HG02970 (cell line): ENCODE data around the gene MPP2.
"Not testable (repeated sequence)": the region's sequence is repeated elsewhere in the genome, so short reads cannot be mapped to it uniquely, and the experiment has no call there.

Source experiments
- ATAC-seq: cut with Tn5 transposase; IDR thresholded peaks from one replicate; pipeline ENCODE4 v1.9.1; 2021; ENCODE audit warnings: mild to moderate bottlenecking, moderate library complexity, moderate number of reproducible peaks; ENCODE audit not compliant: unreplicated experiment, low FRiP score

MPP2 gene

GRCh38 chr17:43932357-43932756 is 25.0 kb upstream of the MPP2 start:
- ATAC-seq, result no peak

- ATAC-seq, result no peak
These were observed 23.8 kb upstream of the MPP2 start for GRCh38 chr17:43931062-43931571.

DNA sequence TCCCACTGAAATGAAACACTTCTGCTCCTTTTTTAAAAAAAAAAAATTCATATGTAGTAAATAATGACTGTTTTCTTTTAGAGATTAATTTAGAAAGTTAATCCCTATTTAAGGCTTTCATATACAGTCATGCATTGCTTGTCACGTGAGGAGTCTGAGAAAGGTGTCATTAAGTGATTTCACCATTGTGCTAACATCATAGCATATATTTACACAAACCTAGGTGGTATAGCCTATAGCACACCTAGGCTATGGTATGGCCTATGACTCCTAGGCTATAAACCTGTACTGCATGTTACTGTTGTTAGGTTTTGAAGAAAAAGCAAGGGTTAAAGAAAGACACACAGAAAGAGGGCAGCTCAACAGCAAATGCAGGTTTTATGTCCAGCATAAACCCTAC is 21.3 kb upstream of the MPP2 start:
- no peak for ATAC-seq

DNA sequence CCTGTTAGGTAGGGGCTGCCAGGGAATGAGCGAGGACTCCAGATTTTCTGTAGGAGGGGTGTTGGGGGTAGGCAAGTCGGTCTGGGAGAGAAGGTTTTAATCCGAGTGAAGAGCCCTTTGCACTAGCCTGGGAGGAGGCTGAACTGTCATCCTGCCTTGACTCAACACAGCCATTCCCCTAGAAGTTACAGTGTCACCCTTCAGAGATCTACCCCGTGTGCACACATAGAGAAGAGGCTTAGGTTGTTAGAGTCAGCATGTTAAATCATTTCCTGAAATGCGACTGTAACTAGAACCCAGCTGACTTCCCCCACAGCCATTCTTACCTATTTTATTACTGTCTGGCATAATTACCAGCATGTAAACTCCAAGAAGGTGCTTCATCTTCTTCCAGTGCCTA is 20.6 kb upstream of the MPP2 start:
- not testable (repeated sequence) for ATAC-seq

GRCh38 chr17:43927060-43927864 is 19.9 kb upstream of the MPP2 start:
- ATAC-seq, result no peak

DNA sequence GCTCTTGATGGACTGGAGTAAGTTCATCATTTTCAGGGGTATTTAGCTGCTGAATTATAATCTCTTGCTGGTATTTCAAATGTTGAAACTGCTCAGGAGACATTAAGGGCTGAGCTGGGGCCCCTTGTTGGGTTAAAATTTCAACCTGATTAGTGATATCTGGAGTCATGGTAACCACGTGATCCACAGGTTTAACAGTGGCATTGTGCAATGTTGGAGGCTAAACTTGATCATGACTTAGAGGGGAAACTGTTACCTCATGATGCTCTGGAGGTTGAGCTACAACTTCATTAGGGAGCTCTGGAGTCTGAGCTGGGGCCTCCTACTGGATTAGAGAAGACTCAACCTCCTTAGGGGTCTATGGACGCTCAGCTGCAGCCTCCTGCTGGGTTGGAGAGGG is 17.2 kb upstream of the MPP2 start:
- no peak for ATAC-seq

- no peak for ATAC-seq
These were observed 13.3 kb upstream of the MPP2 start for GRCh38 chr17:43920500-43921095.

- no peak for ATAC-seq
These were observed 10.7 kb upstream of the MPP2 start for GRCh38 chr17:43918026-43918389.

DNA sequence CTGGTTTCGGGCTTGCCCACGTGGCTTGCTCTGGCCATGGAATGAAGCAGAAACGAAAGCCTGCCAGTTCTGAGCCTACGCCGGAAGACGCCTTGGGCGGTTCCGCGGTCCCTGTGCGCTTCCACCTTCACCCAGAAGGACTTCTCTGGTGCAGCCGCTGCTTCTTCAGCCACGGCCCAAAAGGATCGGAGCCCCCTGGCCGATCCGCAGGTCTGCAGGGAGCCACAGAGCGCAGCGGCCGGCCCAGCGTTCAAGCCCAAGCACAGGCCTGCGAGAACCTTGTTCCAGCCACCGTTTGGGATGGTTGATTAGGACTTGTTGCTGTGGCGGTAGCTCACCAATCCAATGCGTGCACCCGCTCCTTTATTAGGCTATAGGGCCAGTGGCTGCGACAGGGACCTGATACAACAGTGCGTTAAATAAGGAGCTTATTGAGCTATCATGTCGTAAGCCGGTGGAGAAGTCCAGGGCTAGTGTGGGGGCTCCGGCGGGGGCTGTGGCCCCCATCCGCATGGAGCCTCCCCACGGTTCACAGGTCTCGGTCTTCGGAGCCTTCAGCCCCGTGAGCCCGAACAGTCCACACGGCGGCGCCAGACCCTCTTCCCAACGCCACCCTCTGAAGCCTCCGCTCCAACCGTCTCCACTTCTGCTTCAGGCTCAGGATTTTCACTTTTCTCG is 10.2 kb upstream of the MPP2 start:
- ATAC-seq, result no peak

DNA sequence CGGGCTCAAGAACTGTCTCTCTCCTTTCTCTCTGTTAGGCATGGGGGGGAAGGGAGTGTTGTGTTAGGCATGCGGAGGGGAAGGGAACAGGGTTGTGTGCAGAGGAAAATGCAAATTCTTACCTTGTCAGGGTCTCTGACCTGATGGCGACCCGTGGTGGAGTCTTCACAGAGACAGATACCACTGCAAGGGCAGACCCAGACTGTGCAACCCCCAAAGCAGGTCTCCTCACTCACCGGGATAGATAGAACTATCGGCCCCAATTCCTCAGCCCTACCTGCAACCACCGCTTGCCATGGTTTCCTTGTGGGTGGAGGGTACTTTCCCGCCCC is 9.6 kb upstream of the MPP2 start:
- ATAC-seq, result no peak

DNA sequence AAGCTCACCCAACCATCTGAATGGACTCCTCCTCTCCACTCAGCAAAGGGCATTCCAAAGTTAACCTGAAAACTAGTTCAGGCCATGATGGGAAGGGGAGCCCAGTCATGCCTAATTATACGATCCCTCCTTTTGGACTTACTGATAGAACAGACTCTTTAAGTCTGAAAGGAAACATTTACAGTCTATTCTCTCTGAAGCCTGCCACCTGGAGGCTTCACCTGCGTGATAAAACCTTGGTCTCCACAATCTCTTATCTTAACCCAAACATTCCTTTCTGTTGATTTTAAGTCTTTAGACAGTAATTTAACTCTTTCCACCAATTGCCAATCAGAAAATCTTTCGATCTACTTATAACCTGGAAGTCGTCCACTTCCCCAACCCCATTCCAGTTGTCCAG is 9.0 kb upstream of the MPP2 start:
- no peak for ATAC-seq

DNA sequence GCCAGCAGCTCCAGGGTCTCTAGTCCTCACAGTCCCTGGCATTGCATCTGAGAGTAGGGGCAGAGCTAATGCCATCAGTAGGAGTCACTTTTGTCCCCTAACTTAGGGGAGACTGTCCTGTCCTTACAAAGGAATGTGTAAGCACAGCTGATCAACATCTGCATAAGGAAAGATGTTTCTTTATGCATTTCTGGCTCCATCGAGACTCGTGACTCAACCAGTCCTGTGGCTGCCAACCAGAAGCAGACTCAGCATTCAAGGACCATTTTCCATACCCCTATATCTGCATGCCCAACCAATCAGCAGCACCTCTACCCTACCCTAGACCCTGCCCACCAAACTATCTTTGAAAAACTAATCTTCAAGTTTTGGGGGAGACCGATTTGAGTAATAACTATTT is 8.2 kb upstream of the MPP2 start:
- no peak for ATAC-seq

DNA sequence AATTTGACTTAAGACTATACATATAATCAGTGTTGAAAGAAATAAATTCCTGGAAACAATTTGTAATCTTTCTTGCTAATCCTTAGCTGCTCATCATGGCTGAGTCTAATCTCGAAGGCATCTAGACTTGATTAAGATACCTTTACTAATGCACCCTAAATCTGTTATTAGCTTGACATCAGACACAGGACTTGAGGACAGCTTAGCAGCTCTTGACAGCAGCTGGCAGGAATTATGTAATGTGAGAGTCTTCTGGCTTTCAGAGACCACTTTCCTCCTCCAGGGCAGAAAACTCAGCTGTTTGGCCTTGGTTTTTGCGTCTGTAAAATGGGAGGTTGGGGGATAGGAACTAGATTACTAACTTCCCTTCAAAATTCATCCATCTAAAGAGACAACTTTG is 7.1 kb upstream of the MPP2 start:
- ATAC-seq, result no peak

DNA sequence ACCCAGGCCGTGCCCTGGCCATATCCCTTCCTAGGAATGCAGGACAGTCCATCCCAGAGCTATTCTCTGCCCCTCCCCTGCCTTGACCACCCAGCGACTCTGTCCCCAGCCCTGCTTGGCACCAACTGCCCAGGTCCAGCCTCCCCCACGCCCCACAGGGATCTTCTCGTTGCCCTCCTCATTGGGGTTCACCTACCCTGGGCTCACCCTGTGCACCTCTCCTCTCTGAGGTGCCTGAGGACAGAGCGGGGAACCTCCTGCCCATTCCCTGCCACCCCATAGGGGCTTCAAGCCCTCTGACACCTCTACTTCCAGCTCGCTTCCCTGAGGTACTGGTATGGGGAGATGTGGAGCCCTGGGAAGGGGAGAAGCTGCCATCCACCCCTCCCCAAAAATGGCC is 6.2 kb upstream of the MPP2 start:
- ATAC-seq, result no peak

- ATAC-seq, result no peak
These were observed 5.4 kb upstream of the MPP2 start for GRCh38 chr17:43912635-43913304.

DNA sequence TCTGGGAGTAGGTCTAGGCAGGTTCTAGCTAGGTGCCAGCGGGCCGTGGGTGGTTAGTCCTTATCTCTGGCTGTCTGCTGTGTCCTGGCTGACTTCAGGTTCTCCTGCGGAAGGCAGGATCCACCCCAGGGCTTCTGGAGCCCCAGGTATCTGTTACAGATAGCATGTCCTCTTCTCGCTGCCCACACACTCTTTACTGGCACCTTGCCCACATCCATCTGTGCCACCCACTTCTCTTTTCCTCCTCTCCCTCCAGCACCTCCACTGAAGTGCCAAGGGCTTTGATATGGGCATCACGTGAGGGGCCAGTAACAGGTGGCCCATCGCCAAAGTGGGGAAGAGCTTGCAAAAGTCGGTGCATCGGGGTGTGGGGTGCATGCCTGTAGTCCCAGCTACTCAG is 4.6 kb upstream of the MPP2 start:
- ATAC-seq, result no peak

- no peak for ATAC-seq
These were observed 2.3 kb upstream of the MPP2 start for GRCh38 chr17:43909537-43910231.

DNA sequence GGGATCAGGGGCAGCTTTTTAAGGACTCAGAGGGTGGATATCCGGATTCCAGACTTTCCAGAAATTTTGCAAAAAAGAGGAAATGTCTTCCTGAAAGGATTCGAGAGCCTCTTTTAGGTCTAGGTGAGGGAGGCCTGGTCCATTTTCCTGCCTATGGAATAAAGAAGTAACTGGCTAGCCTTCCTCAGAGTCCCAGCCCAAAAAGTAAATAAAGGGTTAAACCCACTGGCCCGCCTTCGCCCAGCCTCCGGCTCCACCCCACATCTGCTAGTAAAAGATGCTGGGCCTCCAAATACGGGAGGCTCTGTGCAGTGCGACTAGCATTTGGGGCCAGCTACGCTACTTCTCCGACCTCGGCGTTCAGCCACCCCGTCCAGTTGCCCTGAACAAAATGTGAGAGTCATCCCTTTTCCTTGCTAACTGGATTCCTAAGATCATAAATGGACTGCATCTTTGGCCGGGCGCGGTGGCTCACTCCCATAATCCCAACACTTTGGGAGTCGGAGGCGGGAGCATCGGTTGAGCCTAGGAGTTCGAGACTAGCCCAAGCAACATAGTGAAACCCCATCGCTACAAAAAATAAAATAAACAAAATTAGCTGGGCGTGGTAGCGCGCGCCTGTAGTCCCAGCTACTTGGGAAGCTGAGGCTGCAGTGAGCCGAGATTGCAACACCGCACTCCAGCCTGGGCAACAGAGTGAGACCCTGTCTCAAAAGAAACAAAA is 824 bp upstream of the MPP2 start:
- ATAC-seq, result no peak

- ATAC-seq, result no peak
These were observed 348 bp downstream of the MPP2 start for GRCh38 chr17:43906951-43907424.
